ENCODE data around the gene ADAMTS18. TPM values are rescaled to one million over a fixed set of nuclear protein-coding genes. Genes with fewer than 3 reads are reported as not detected.
A peak's percentile ranks its signal among the peaks of the same experiment; 100 is the strongest.

ADAMTS18 gene
- total RNA-seq, 1 donor from 2014 or later, result 1.7 TPM

DNA sequence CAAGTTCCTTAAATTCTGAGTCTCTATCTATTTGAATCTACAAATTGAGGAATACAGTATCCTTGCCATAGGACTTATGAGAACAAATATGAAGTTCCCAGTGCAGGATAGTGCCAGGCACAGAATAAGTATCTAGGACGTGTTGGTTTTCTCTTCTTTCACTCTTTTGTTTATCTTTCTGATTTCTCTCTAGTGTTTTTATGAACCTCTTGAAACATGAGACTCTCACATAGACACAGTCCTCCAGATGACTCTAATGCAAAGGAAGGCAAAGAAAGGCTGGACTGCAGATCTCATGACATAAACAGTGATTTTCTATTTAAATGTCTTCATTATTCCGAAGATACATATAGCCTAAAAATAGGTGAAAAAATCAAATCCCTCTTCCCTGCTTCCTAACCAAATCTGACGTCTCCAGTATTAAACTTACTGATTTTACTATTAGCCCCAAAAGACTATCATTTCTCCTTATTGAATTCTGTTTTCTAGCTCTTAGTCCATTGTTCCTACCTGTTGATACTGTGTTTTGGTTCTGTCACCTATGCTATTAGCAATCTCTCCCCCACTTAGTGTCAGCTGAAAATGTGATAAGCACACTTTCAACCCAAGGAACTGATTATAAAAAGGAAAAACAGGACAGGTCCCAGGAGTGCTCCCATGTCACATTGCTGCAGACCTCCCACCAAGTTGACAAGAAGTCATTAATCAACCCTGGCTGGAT is 24.9 kb upstream of the ADAMTS18 start:
- Mint-ChIP-seq H3K27me3 (ENCODE audit: unreplicated experiment) (peaks cover 2% of the 10 kb centered on the region), H3K4me3 (ENCODE audit: unreplicated experiment) (no peak overlapping the region), H3K27ac (ENCODE audit: unreplicated experiment) (no peak overlapping the region), H3K9me3 (ENCODE audit: unreplicated experiment) (peaks cover 6% of the 10 kb centered on the region), H3K4me1 (ENCODE audit: low read depth, unreplicated experiment) (peaks cover 35% of the 10 kb centered on the region), H3K36me3 (ENCODE audit: unreplicated experiment) (no peaks in the 10 kb centered on the region)
- TF ChIP-seq, protein P1, sequence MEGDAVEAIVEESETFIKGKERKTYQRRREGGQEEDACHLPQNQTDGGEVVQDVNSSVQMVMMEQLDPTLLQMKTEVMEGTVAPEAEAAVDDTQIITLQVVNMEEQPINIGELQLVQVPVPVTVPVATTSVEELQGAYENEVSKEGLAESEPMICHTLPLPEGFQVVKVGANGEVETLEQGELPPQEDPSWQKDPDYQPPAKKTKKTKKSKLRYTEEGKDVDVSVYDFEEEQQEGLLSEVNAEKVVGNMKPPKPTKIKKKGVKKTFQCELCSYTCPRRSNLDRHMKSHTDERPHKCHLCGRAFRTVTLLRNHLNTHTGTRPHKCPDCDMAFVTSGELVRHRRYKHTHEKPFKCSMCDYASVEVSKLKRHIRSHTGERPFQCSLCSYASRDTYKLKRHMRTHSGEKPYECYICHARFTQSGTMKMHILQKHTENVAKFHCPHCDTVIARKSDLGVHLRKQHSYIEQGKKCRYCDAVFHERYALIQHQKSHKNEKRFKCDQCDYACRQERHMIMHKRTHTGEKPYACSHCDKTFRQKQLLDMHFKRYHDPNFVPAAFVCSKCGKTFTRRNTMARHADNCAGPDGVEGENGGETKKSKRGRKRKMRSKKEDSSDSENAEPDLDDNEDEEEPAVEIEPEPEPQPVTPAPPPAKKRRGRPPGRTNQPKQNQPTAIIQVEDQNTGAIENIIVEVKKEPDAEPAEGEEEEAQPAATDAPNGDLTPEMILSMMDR (IDR thresholded peaks at IDR 0.05; ENCODE audit: partially characterized antibody, unreplicated experiment), result no peak
- no peak for DNase-seq

DNA sequence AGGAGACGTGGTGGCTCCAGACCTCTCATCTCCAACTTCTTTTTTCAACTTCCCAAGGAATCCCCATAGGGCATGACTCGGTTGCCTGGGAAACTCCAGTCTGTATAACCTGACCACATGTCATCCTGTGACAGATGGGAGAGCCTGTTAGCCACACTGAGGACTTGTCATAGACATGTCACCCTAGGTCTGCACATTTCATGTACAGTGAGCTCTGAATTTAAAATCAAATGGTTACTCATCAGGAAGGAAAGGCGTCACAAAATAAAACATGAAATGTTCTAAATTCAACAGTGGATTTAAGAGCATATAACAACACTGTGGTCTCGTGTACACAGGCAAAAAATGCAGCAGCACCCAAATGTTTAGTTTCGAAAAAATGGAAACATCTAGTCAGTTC is 22.2 kb upstream of the ADAMTS18 start:
- Mint-ChIP-seq H3K36me3 (ENCODE audit: unreplicated experiment) (no peaks in the 10 kb centered on the region), H3K27ac (ENCODE audit: unreplicated experiment) (peak overlapping the region; percentile 95), H3K4me1 (ENCODE audit: low read depth, unreplicated experiment) (peaks cover 26% of the 10 kb centered on the region), H3K9me3 (ENCODE audit: unreplicated experiment) (peaks cover 6% of the 10 kb centered on the region), H3K4me3 (ENCODE audit: unreplicated experiment) (peak overlapping the region; percentile 72), H3K27me3 (ENCODE audit: unreplicated experiment) (peaks cover 2% of the 10 kb centered on the region)
- TF ChIP-seq, protein P1 (IDR thresholded peaks at IDR 0.05; ENCODE audit: partially characterized antibody, unreplicated experiment), result no peak
- peak; percentile 64 for DNase-seq

DNA sequence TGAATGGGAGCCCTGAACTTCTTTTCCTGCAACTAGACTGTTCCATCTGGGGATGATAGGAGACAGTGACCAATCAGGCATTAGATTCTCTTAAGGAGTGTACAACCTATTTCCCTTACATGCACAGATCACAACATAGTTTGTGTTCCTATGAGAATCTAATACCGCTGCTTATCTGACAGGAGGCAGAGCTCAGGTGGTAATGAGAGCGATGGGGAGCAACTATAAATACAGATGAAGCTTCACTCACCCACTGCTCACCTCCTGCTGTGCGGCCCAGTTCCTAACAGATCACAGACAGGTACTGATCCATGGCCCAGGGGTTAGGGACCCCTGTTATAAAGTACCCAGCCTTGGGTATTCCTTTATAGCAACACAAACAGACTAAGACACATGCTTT is 17.4 kb upstream of the ADAMTS18 start:
- TF ChIP-seq, protein P1 (IDR thresholded peaks at IDR 0.05; ENCODE audit: partially characterized antibody, unreplicated experiment), result no peak
- Mint-ChIP-seq H3K4me3 (ENCODE audit: unreplicated experiment) (no peak overlapping the region), H3K4me1 (ENCODE audit: low read depth, unreplicated experiment) (peaks cover 17% of the 10 kb centered on the region), H3K36me3 (ENCODE audit: unreplicated experiment) (no peaks in the 10 kb centered on the region), H3K27ac (ENCODE audit: unreplicated experiment) (no peak overlapping the region), H3K9me3 (ENCODE audit: unreplicated experiment) (peaks cover 7% of the 10 kb centered on the region), H3K27me3 (ENCODE audit: unreplicated experiment) (peaks cover 7% of the 10 kb centered on the region)
- DNase-seq, result no peak

DNA sequence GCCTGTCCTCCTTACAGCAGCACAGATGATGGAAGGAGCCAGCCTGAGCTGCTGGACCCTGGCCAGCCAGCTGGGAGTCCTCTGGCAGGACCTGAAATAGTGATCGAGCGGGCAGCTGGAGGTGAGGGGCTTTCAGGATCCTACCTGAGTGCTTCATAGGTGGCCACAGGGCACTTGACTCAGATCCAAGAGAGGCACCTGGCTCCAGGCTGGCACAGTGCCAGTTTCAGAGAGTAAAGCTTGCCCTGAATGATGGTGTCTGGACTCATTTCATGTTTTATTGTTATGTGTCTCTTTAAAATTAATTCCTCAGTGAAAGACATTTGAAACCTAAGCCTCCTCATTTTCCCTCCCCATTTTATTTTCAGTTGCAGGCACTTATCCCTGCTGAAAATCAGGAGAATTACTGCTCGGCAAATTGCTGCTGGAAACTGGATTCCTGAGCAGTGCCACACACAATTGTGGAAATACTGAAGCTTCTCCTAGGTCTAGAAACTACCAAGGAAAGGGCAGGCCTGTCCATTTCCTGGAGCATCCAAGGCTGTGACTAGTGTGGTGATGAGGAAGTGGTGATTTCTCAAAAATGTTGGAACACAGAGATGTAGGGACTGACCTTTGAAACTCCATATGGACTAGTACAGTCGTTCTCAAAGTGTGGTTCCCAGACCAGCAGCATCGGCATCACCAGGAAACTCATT is 16.1 kb upstream of the ADAMTS18 start:
- no peak for DNase-seq
- Mint-ChIP-seq H3K4me1 (ENCODE audit: low read depth, unreplicated experiment) (peaks cover 6% of the 10 kb centered on the region), H3K9me3 (ENCODE audit: unreplicated experiment) (peaks cover 4% of the 10 kb centered on the region), H3K36me3 (ENCODE audit: unreplicated experiment) (no peaks in the 10 kb centered on the region), H3K4me3 (ENCODE audit: unreplicated experiment) (no peak overlapping the region), H3K27me3 (ENCODE audit: unreplicated experiment) (peaks cover 5% of the 10 kb centered on the region), H3K27ac (ENCODE audit: unreplicated experiment) (no peak overlapping the region)
- TF ChIP-seq, protein P1 (IDR thresholded peaks at IDR 0.05; ENCODE audit: partially characterized antibody, unreplicated experiment), result no peak

DNA sequence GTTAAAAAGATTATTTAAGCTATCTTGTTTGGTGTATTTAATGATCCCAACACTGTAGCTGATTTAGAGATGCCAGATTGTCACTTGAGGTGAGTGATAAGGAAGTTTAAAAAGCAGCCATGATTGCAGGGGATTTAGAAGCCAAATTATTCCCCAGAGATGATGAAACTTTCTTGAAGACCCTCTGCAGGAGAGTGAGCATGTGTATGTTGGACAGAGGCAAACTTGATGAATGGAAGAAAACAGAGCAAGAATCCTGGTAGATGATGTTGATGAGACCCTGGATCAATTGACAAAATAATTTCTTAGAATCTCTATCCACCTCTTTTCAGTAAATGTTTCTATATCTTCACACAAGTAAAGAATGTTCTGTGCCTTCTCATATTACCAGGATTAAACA is 14.4 kb upstream of the ADAMTS18 start:
- H3K27me3 Mint-ChIP-seq (ENCODE audit: unreplicated experiment), result peaks cover 5% of the 10 kb centered on the region
- H3K4me1 Mint-ChIP-seq (ENCODE audit: low read depth, unreplicated experiment), result peaks cover 7% of the 10 kb centered on the region
- no peak overlapping the region for H3K4me3 Mint-ChIP-seq (ENCODE audit: unreplicated experiment)
- H3K36me3 Mint-ChIP-seq (ENCODE audit: unreplicated experiment), result no peaks in the 10 kb centered on the region
- no peak for DNase-seq
- H3K27ac Mint-ChIP-seq (ENCODE audit: unreplicated experiment), result no peak overlapping the region
- H3K9me3 Mint-ChIP-seq (ENCODE audit: unreplicated experiment), result peaks cover 4% of the 10 kb centered on the region
- TF ChIP-seq, protein P1 (IDR thresholded peaks at IDR 0.05; ENCODE audit: partially characterized antibody, unreplicated experiment), result no peak
